T1000 (cell line): ENCODE measurements around the gene FAR1.

Experiments
- DNase-seq: peaks from one replicate; lab custom pipeline; 2025; ENCODE audit warnings: mixed read lengths; lab: John Stamatoyannopoulos, UW

FAR1 gene

DNA sequence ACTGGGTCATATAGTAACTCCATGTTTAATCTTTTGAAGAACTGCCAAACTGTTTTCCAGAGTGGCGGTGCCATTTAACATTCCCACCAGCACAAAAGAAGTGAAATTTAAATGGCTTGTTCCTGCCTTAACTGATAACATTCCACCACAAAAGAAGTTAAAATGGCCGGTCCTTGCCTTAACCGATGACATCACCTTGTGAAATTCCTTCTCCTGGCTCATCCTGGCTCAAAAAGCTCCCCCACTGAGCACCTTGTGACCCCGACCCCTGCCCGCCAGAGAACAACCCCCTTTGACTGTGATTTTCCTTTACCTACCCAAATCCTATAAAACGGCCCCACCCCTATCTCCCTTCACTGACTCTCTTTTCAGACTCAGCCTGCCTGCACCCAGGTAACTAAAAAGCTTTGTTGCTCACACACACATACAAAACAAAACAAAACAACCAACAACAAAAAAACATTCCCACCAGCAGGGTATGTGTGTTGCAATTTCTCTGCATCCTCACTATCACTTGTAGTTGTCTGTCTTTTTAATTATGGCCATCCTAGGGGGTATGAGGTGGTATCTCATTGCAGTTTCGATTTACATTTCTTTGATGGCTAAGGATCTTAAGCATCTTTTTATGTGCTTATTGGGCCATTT is 109.0 kb downstream of the FAR1 start:
- no peak for DNase-seq

DNA sequence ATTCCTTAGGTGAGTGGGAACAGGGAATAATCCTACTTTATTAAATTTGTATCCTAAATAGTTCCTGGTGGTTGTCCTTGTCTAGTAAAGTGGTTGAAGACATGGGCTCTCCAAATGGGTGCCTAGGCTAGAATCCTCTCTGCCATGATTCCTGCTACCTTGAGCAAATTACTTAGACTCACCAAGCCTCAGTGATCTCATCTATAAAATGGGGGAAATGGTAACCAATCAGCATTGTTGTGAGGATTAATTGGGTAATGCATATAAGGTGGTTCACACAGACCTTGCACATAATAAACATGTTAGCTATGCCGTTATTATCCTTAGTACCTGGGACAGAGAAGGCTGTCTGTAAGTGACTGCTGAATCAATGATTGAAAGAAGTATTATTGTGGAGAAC is 109.9 kb downstream of the FAR1 start:
- DNase-seq, result no peak

DNA sequence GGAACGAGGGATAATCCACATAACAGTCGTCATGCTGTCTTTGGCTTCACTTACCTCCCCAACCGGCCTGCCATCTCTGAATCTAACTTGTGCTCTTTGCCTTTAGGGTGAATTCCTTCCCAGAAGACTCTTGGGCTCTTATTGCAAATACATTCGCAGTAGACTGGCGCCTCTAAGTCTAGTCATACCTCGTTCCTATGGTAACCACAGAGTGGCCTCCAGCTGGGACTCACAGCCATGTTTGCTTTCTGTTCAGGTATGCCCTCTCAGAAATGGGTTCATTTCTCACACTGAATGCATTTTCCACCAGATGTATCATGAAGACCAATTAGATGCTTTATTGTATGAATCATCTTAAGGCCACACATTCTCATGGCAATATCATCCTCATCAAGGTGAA is 112.7 kb downstream of the FAR1 start:
- DNase-seq, result no peak
